ENCODE results near the gene ERC2.
A peak's percentile ranks its signal among the peaks of the same experiment; 100 is the strongest.

ERC2 gene

GRCh38 chr3:55620351-55621025, 847.8 kb downstream of the ERC2 start:
- peak; percentile 74 for DNase-seq (ENCODE audit: low read depth)
- peaks cover 9% of the 10 kb centered on the region for H3K27me3 ChIP-seq (replicated peaks; ENCODE audit: control insufficient read depth, insufficient read depth, low read length)

GRCh38 chr3:55619046-55619808, 849.0 kb downstream of the ERC2 start:
- no peak overlapping the region for H3K9ac ChIP-seq (ENCODE audit: low read length)
- H3K36me3 ChIP-seq (ENCODE audit: control insufficient read depth, insufficient read depth, low read length, severe bottlenecking) = no peaks in the 10 kb centered on the region
- H3K27me3 ChIP-seq (replicated peaks; ENCODE audit: control insufficient read depth, insufficient read depth, low read length) = peaks cover 9% of the 10 kb centered on the region
- DNase-seq (ENCODE audit: low read depth) = no peak
- H3K4me3 ChIP-seq (ENCODE audit: low read length) = no peak overlapping the region
- peaks cover 15% of the 10 kb centered on the region for H3K4me1 ChIP-seq (ENCODE audit: control insufficient read depth, insufficient read depth, low read length)
- no peaks in the 10 kb centered on the region for H3K9me3 ChIP-seq (ENCODE audit: control insufficient read depth, low read length)

More at GRCh38 chr3:55620351-55621025, 847.8 kb downstream of the ERC2 start:
- H3K9me3 ChIP-seq (ENCODE audit: control insufficient read depth, low read length) = no peaks in the 10 kb centered on the region
- no peak overlapping the region for H3K9ac ChIP-seq (ENCODE audit: low read length)
- no peak overlapping the region for H3K4me3 ChIP-seq (ENCODE audit: low read length)
- peaks cover 15% of the 10 kb centered on the region for H3K4me1 ChIP-seq (ENCODE audit: control insufficient read depth, insufficient read depth, low read length)
- H3K36me3 ChIP-seq (ENCODE audit: control insufficient read depth, insufficient read depth, low read length, severe bottlenecking) = no peaks in the 10 kb centered on the region

- H3K9me3 ChIP-seq (ENCODE audit: control insufficient read depth, low read length) = no peaks in the 10 kb centered on the region
- no peak for DNase-seq (ENCODE audit: low read depth)
- H3K36me3 ChIP-seq (ENCODE audit: control insufficient read depth, insufficient read depth, low read length, severe bottlenecking) = no peaks in the 10 kb centered on the region
- H3K9ac ChIP-seq (ENCODE audit: low read length) = no peak overlapping the region
- H3K27me3 ChIP-seq (replicated peaks; ENCODE audit: control insufficient read depth, insufficient read depth, low read length) = peaks cover 9% of the 10 kb centered on the region
- H3K4me3 ChIP-seq (ENCODE audit: low read length) = no peak overlapping the region
- peaks cover 18% of the 10 kb centered on the region for H3K4me1 ChIP-seq (ENCODE audit: control insufficient read depth, insufficient read depth, low read length)
Observed at GRCh38 chr3:55617385-55617784, 850.9 kb downstream of the ERC2 start.

- H3K4me1 ChIP-seq (ENCODE audit: control insufficient read depth, insufficient read depth, low read length) = peaks cover 16% of the 10 kb centered on the region
- no peak overlapping the region for H3K4me3 ChIP-seq (ENCODE audit: low read length)
- no peaks in the 10 kb centered on the region for H3K36me3 ChIP-seq (ENCODE audit: control insufficient read depth, insufficient read depth, low read length, severe bottlenecking)
- H3K9ac ChIP-seq (ENCODE audit: low read length) = no peak overlapping the region
- no peak for DNase-seq (ENCODE audit: low read depth)
- no peaks in the 10 kb centered on the region for H3K9me3 ChIP-seq (ENCODE audit: control insufficient read depth, low read length)
- peaks cover 9% of the 10 kb centered on the region for H3K27me3 ChIP-seq (replicated peaks; ENCODE audit: control insufficient read depth, insufficient read depth, low read length)
Observed at GRCh38 chr3:55616803-55617202, 851.5 kb downstream of the ERC2 start.

GRCh38 chr3:55615694-55616295, 852.5 kb downstream of the ERC2 start:
- no peak overlapping the region for H3K4me3 ChIP-seq (ENCODE audit: low read length)
- no peaks in the 10 kb centered on the region for H3K36me3 ChIP-seq (ENCODE audit: control insufficient read depth, insufficient read depth, low read length, severe bottlenecking)
- H3K9me3 ChIP-seq (ENCODE audit: control insufficient read depth, low read length) = no peaks in the 10 kb centered on the region
- H3K4me1 ChIP-seq (ENCODE audit: control insufficient read depth, insufficient read depth, low read length) = peaks cover 16% of the 10 kb centered on the region
- H3K27me3 ChIP-seq (replicated peaks; ENCODE audit: control insufficient read depth, insufficient read depth, low read length) = peaks cover 18% of the 10 kb centered on the region
- H3K9ac ChIP-seq (ENCODE audit: low read length) = no peak overlapping the region
- peak; percentile 73 for DNase-seq (ENCODE audit: low read depth)

GRCh38 chr3:55615039-55615693, 853.1 kb downstream of the ERC2 start:
- Histone ChIP-seq H3K27me3 (replicated peaks; ENCODE audit: control insufficient read depth, insufficient read depth, low read length) (peaks cover 18% of the 10 kb centered on the region), H3K36me3 (ENCODE audit: control insufficient read depth, insufficient read depth, low read length, severe bottlenecking) (no peaks in the 10 kb centered on the region), H3K9me3 (ENCODE audit: control insufficient read depth, low read length) (no peaks in the 10 kb centered on the region), H3K9ac (ENCODE audit: low read length) (no peak overlapping the region), H3K4me3 (ENCODE audit: low read length) (no peak overlapping the region), H3K4me1 (ENCODE audit: control insufficient read depth, insufficient read depth, low read length) (peaks cover 16% of the 10 kb centered on the region)
- no peak for DNase-seq (ENCODE audit: low read depth)

- peaks cover 18% of the 10 kb centered on the region for H3K27me3 ChIP-seq (replicated peaks; ENCODE audit: control insufficient read depth, insufficient read depth, low read length)
- H3K9ac ChIP-seq (ENCODE audit: low read length) = no peak overlapping the region
- H3K36me3 ChIP-seq (ENCODE audit: control insufficient read depth, insufficient read depth, low read length, severe bottlenecking) = no peaks in the 10 kb centered on the region
- H3K4me1 ChIP-seq (ENCODE audit: control insufficient read depth, insufficient read depth, low read length) = peaks cover 9% of the 10 kb centered on the region
- DNase-seq (ENCODE audit: low read depth) = no peak
- no peak overlapping the region for H3K4me3 ChIP-seq (ENCODE audit: low read length)
- no peaks in the 10 kb centered on the region for H3K9me3 ChIP-seq (ENCODE audit: control insufficient read depth, low read length)
Observed at GRCh38 chr3:55611121-55611520, 857.1 kb downstream of the ERC2 start.

GRCh38 chr3:55609230-55609827, 858.9 kb downstream of the ERC2 start:
- Histone ChIP-seq H3K9ac (ENCODE audit: low read length) (no peak overlapping the region), H3K36me3 (ENCODE audit: control insufficient read depth, insufficient read depth, low read length, severe bottlenecking) (no peaks in the 10 kb centered on the region), H3K9me3 (ENCODE audit: control insufficient read depth, low read length) (no peaks in the 10 kb centered on the region), H3K27me3 (replicated peaks; ENCODE audit: control insufficient read depth, insufficient read depth, low read length) (peaks cover 18% of the 10 kb centered on the region), H3K4me3 (ENCODE audit: low read length) (no peak overlapping the region), H3K4me1 (ENCODE audit: control insufficient read depth, insufficient read depth, low read length) (peaks cover 21% of the 10 kb centered on the region)
- no peak for DNase-seq (ENCODE audit: low read depth)

- no peak for DNase-seq (ENCODE audit: low read depth)
- H3K36me3 ChIP-seq (ENCODE audit: control insufficient read depth, insufficient read depth, low read length, severe bottlenecking) = no peaks in the 10 kb centered on the region
- no peaks in the 10 kb centered on the region for H3K9me3 ChIP-seq (ENCODE audit: control insufficient read depth, low read length)
- no peak overlapping the region for H3K4me3 ChIP-seq (ENCODE audit: low read length)
- peaks cover 18% of the 10 kb centered on the region for H3K27me3 ChIP-seq (replicated peaks; ENCODE audit: control insufficient read depth, insufficient read depth, low read length)
- peaks cover 21% of the 10 kb centered on the region for H3K4me1 ChIP-seq (ENCODE audit: control insufficient read depth, insufficient read depth, low read length)
- H3K9ac ChIP-seq (ENCODE audit: low read length) = no peak overlapping the region
Observed at GRCh38 chr3:55608301-55608937, 859.8 kb downstream of the ERC2 start.

GRCh38 chr3:55607844-55608243, 860.4 kb downstream of the ERC2 start:
- Histone ChIP-seq H3K4me3 (ENCODE audit: low read length) (no peak overlapping the region), H3K36me3 (ENCODE audit: control insufficient read depth, insufficient read depth, low read length, severe bottlenecking) (no peaks in the 10 kb centered on the region), H3K9me3 (ENCODE audit: control insufficient read depth, low read length) (no peaks in the 10 kb centered on the region), H3K4me1 (ENCODE audit: control insufficient read depth, insufficient read depth, low read length) (peaks cover 20% of the 10 kb centered on the region), H3K9ac (ENCODE audit: low read length) (no peak overlapping the region), H3K27me3 (replicated peaks; ENCODE audit: control insufficient read depth, insufficient read depth, low read length) (peaks cover 20% of the 10 kb centered on the region)
- no peak for DNase-seq (ENCODE audit: low read depth)

All from adipocyte (in vitro differentiated cells).